HG02840 (cell line): ENCODE results near the gene SLC14A1.

Experiments
- ATAC-seq: cut with Tn5 transposase; IDR thresholded peaks from one replicate; pipeline ENCODE4 v1.9.1; 2021; ENCODE audit warnings: mild to moderate bottlenecking, moderate library complexity, moderate number of reproducible peaks; ENCODE audit not compliant: unreplicated experiment, low FRiP score

The SLC14A1 gene

GRCh38 chr18:45792506-45793263 is 68.7 kb downstream of the SLC14A1 start:
- ATAC-seq: no peak

GRCh38 chr18:45793264-45793965 is 69.4 kb downstream of the SLC14A1 start:
- no peak for ATAC-seq

- ATAC-seq: no peak
Measured at GRCh38 chr18:45801416-45802004, 77.5 kb downstream of the SLC14A1 start.
